ENCODE results near the gene EPB41L2.

DNA sequence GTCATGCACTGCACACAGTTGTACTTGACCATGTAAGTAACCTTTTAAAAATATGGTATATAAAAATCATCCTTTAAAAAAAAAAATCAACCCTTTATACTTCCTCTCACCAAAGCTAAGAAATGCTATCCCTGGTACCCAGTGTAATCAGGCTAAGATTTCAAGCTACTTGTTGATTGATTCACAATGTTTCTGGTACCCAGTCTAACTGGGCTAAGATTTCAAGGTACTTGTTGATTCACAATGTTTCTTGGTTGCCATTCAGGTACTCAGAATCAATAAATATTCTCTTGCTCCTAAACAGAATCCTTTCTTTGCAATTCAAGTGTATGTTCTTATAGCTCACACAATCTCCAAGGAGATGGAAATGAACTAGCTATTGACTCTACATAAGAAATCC, 159.4 kb downstream of the EPB41L2 start:
- TF ChIP-seq POLR2A (IDR thresholded peaks at IDR 0.05), result no peak
- TF ChIP-seq, protein P1, sequence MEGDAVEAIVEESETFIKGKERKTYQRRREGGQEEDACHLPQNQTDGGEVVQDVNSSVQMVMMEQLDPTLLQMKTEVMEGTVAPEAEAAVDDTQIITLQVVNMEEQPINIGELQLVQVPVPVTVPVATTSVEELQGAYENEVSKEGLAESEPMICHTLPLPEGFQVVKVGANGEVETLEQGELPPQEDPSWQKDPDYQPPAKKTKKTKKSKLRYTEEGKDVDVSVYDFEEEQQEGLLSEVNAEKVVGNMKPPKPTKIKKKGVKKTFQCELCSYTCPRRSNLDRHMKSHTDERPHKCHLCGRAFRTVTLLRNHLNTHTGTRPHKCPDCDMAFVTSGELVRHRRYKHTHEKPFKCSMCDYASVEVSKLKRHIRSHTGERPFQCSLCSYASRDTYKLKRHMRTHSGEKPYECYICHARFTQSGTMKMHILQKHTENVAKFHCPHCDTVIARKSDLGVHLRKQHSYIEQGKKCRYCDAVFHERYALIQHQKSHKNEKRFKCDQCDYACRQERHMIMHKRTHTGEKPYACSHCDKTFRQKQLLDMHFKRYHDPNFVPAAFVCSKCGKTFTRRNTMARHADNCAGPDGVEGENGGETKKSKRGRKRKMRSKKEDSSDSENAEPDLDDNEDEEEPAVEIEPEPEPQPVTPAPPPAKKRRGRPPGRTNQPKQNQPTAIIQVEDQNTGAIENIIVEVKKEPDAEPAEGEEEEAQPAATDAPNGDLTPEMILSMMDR (IDR thresholded peaks at IDR 0.05), result no peak

Data from body of pancreas (tissue), 4 donors.